ENCODE results near the gene TCF7L2. TPM values are rescaled to one million over a fixed set of nuclear protein-coding genes. Genes with fewer than 3 reads are reported as not detected.
"Not testable (repeated sequence)": the region's sequence is repeated elsewhere in the genome, so short reads cannot be mapped to it uniquely, and the experiment has no call there.

TCF7L2 gene
- total RNA-seq, 1 experiment from 2014 or later: 16.1 TPM

- ATAC-seq (no peak), DNase-seq (no peak)
- Histone ChIP-seq H4K20me1 (ENCODE audit: low read length) (0 out of 2 replicates have a peak, but pooled peaks cover 7% of the 10 kb centered on the region), H3K79me2 (ENCODE audit: low read length) (peaks cover 58% of the 10 kb centered on the region), H3K4me2 (ENCODE audit: low read length) (no peak overlapping the region), H3K4me3 (ENCODE audit: low read length) (no peak overlapping the region), H3K36me3 (ENCODE audit: low read depth, low read length) (no peaks in the 10 kb centered on the region; the same call in 1 of the 2 replicates), H3K9ac (ENCODE audit: low read length) (no peak overlapping the region), H3K9me3 (ENCODE audit: low read length) (no peaks in the 10 kb centered on the region), H2AFZ (ENCODE audit: low read length) (no peak overlapping the region), H3K27me3 (ENCODE audit: low read length) (no peaks in the 10 kb centered on the region), H3K27ac (ENCODE audit: low read length) (no peak overlapping the region), H3K9me2 (replicated peaks; ENCODE audit: low read length) (no peaks in the 10 kb centered on the region), H3K4me1 (ENCODE audit: insufficient read depth, low read length) (no peaks in the 10 kb centered on the region), H3F3A (ENCODE audit: low read length, unreplicated experiment) (no peaks in the 10 kb centered on the region)
- CTCF ChIA-PET: no interaction called here
- no peak for TF ChIP-seq CTCF (conservative IDR thresholded peaks at IDR 0.05; ENCODE audit: low read depth, low read length)
- TF ChIP-seq EZH2 (IDR thresholded peaks at IDR 0.05; ENCODE audit: low read length, unreplicated experiment): no peak
- TF ChIP-seq EZH2phosphoT487 (IDR thresholded peaks at IDR 0.05; ENCODE audit: borderline replicate concordance, low read length): no peak
- no TSS peak for BruUV-seq (replicated peaks)
- POLR2A ChIA-PET (ENCODE audit: unreplicated experiment): no interaction called here
- intact Hi-C loops (cut with micrococcal nuclease): no loop called here
These were observed 113.3 kb downstream of the TCF7L2 start for GRCh38 chr10:113063043-113063967.

GRCh38 chr10:113064039-113064438, 114.0 kb downstream of the TCF7L2 start:
- no peaks in the 10 kb centered on the region for H3K9me3 ChIP-seq (ENCODE audit: low read length)
- intact Hi-C loops (cut with micrococcal nuclease): no loop called here
- no peaks in the 10 kb centered on the region for H3K4me1 ChIP-seq (ENCODE audit: insufficient read depth, low read length)
- no peaks in the 10 kb centered on the region for H3K27me3 ChIP-seq (ENCODE audit: low read length)
- TF ChIP-seq EZH2phosphoT487 (IDR thresholded peaks at IDR 0.05; ENCODE audit: borderline replicate concordance, low read length): no peak
- no peak for TF ChIP-seq EZH2 (IDR thresholded peaks at IDR 0.05; ENCODE audit: low read length, unreplicated experiment)
- TF ChIP-seq CTCF (conservative IDR thresholded peaks at IDR 0.05; ENCODE audit: low read depth, low read length): no peak
- DNase-seq (no peak), ATAC-seq (no peak)
- H3F3A ChIP-seq (ENCODE audit: low read length, unreplicated experiment): no peaks in the 10 kb centered on the region
- CTCF ChIA-PET: no interaction called here
- no peaks in the 10 kb centered on the region; the same call in 1 of the 2 replicates for H3K36me3 ChIP-seq (ENCODE audit: low read depth, low read length)
- no TSS peak for BruUV-seq (replicated peaks)
- H3K4me3 ChIP-seq (ENCODE audit: low read length): no peak overlapping the region
- no peak overlapping the region for H3K4me2 ChIP-seq (ENCODE audit: low read length)
- H3K79me2 ChIP-seq (ENCODE audit: low read length): peaks cover 55% of the 10 kb centered on the region
- no peaks in the 10 kb centered on the region for H3K9me2 ChIP-seq (replicated peaks; ENCODE audit: low read length)
- 0 out of 2 replicates have a peak, but pooled peaks cover 7% of the 10 kb centered on the region for H4K20me1 ChIP-seq (ENCODE audit: low read length)
- H3K9ac ChIP-seq (ENCODE audit: low read length): no peak overlapping the region
- no peak overlapping the region for H3K27ac ChIP-seq (ENCODE audit: low read length)
- POLR2A ChIA-PET (ENCODE audit: unreplicated experiment): no interaction called here
- no peak overlapping the region for H2AFZ ChIP-seq (ENCODE audit: low read length)

- BruUV-seq (replicated peaks); H3K9me2 ChIP-seq (replicated peaks; ENCODE audit: low read length); H2AFZ ChIP-seq (ENCODE audit: low read length); H3K4me2 ChIP-seq (ENCODE audit: low read length); H3K27me3 ChIP-seq (ENCODE audit: low read length); H3K36me3 ChIP-seq (ENCODE audit: low read depth, low read length); POLR2A ChIA-PET (ENCODE audit: unreplicated experiment); H3K9ac ChIP-seq (ENCODE audit: low read length); H3K4me1 ChIP-seq (ENCODE audit: insufficient read depth, low read length); DNase-seq; ATAC-seq; H3F3A ChIP-seq (ENCODE audit: low read length, unreplicated experiment); intact Hi-C loops (cut with micrococcal nuclease); CTCF ChIA-PET; H3K27ac ChIP-seq (ENCODE audit: low read length); H3K4me3 ChIP-seq (ENCODE audit: low read length); H4K20me1 ChIP-seq (ENCODE audit: low read length); H3K9me3 ChIP-seq (ENCODE audit: low read length): not testable (repeated sequence)
- peaks cover 47% of the 10 kb centered on the region for H3K79me2 ChIP-seq (ENCODE audit: low read length)
These were observed 116.1 kb downstream of the TCF7L2 start for GRCh38 chr10:113066120-113066519.

All from PC-3 (cell line).